HepG2 (cell line): ENCODE data around the gene ADIPOR2.

Experiments
- MYNN ChIP-seq: sonication (generic); formaldehyde crosslinking; IDR thresholded peaks from 2 replicates; pipeline ENCODE4 v1.4.0; 2020; ENCODE audit warnings: mild to moderate bottlenecking, low read depth, missing genetic modification reagents
- SMAD9 ChIP-seq: sonication (generic); formaldehyde crosslinking; IDR thresholded peaks from 2 replicates; pipeline ENCODE4 v1.5.1; 2020; ENCODE audit warnings: mild to moderate bottlenecking, missing genetic modification reagents
- ZNF143 ChIP-seq: sonication (generic); formaldehyde crosslinking; IDR thresholded peaks from 2 replicates; pipeline ENCODE4 v1.4.0; 2020; ENCODE audit warnings: missing genetic modification reagents
- ZNF205 ChIP-seq: IDR thresholded peaks from 2 replicates; pipeline ENCODE4 v1.6.1; 2018; ENCODE audit warnings: missing biosample characterization, missing genetic modification reagents

- TF ChIP-seq MYNN (no peak), ZNF143 (no peak), ZNF205 (no peak), SMAD9 (CRISPR knock-in tag) (no peak)
Observed at GRCh38 chr12:1766110-1766509, 75.2 kb downstream of the ADIPOR2 start.
